ENCODE results near the gene B3GNT4. TPM values are rescaled to one million over a fixed set of nuclear protein-coding genes. Genes with fewer than 3 reads are reported as not detected.

B3GNT4 gene
- total RNA-seq = under 0.01 and 0.09 TPM in 2 replicates

GRCh38 chr12:122203301-122204166, at the start of gene B3GNT4:
B3GNT4 (plus strand) TSS chr12:122203709; CDS start chr12:122204619, 910 bp downstream.

GRCh38 chr12:122174155-122174845, 29.2 kb upstream of the B3GNT4 start, which contains the start of gene IL31:
IL31 (minus strand) TSS chr12:122174221; CDS start chr12:122174172, 49 bp downstream.

GRCh38 chr12:122182887-122183587, 20.5 kb upstream of the B3GNT4 start, which contains the start of gene LRRC43:
LRRC43 (plus strand) TSS chr12:122183123; CDS start chr12:122183145, 22 bp downstream.

GRCh38 chr12:122225683-122226365, 22.3 kb downstream of the B3GNT4 start, which contains the start of gene DIABLO:
DIABLO (minus strand) TSS chr12:122226052; CDS start chr12:122226014, 38 bp downstream.

Other genes starting within 250 kb of the B3GNT4 start
- gene BCL7A, start 181.8 kb upstream of the B3GNT4 start, total RNA-seq = 2.4 and 3.7 TPM in 2 replicates
- 28.4 and 29.8 TPM in 2 replicates for gene MLXIP, start 125.0 kb upstream of the B3GNT4 start, total RNA-seq
- not detected in 2 replicates for gene IL31, start 29.5 kb upstream of the B3GNT4 start, total RNA-seq
- gene LRRC43, start 20.6 kb upstream of the B3GNT4 start, total RNA-seq = 1.00 and 2.6 TPM in 2 replicates
- gene DIABLO, start 22.3 kb downstream of the B3GNT4 start, total RNA-seq = 64.4 and 71.5 TPM in 2 replicates
- 18.1 and 19.0 TPM in 2 replicates for gene VPS33A, start 62.8 kb downstream of the B3GNT4 start, total RNA-seq
- gene CLIP1, start 219.0 kb downstream of the B3GNT4 start, total RNA-seq = 69.0 and 74.6 TPM in 2 replicates

All from smooth muscle cell of bladder (primary cell).